Neural cell (in vitro differentiated cells): ENCODE measurements around the gene PPP3CA. TPM values are rescaled to one million over a fixed set of nuclear protein-coding genes. Genes with fewer than 3 reads are reported as not detected.

Experiments used
- H2AFZ ChIP-seq: fragments of 200-600, 300-800 bp; sonication (generic), shearing (Covaris generic); 2 replicates; pipeline ENCODE4 v1.6.0; 2014; ENCODE audit warnings: low read depth, mild to moderate bottlenecking, antibody characterized with exemption, low read length, moderate library complexity
- H3F3A ChIP-seq: fragments of 200-600 bp; shearing (Covaris generic); 2 replicates; pipeline ENCODE4 v1.6.1; 2016; ENCODE audit warnings: mild to moderate bottlenecking, moderate library complexity, mixed read lengths, antibody characterized with exemption, low read length; ENCODE audit not compliant: insufficient read depth, poor library complexity, severe bottlenecking
- H3K27ac ChIP-seq: fragments of 200-600, 300-800 bp; sonication (generic), shearing (Covaris generic); 2 replicates; pipeline ENCODE4 v1.5.1; 2014; ENCODE audit warnings: mild to moderate bottlenecking, low read length, moderate library complexity
- H3K27me3 ChIP-seq: fragments of 300-800, 200-600 bp; sonication (generic), shearing (Covaris generic); 2 replicates; pipeline ENCODE4 v1.6.0; 2014; ENCODE audit warnings: mild to moderate bottlenecking, low read depth, low read length, moderate library complexity; ENCODE audit not compliant: insufficient read depth
- H3K36me3 ChIP-seq: fragments of 300-800, 200-600 bp; sonication (generic), shearing (Covaris generic); 2 replicates; pipeline ENCODE4 v1.5.1; 2014; ENCODE audit warnings: mild to moderate bottlenecking, antibody characterized with exemption, low read length, moderate library complexity; ENCODE audit not compliant: insufficient read depth
- H3K4me2 ChIP-seq: fragments of 300-800, 200-600 bp; sonication (generic), shearing (Covaris generic); 2 replicates; pipeline ENCODE4 v1.6.0; 2014; ENCODE audit warnings: mild to moderate bottlenecking, low read length
- H3K4me3 ChIP-seq: fragments of 300-800, 200-600 bp; sonication (generic), shearing (Covaris generic); 2 replicates; pipeline ENCODE4 v1.5.1; 2014; ENCODE audit warnings: mild to moderate bottlenecking, low read length, moderate library complexity
- H3K79me2 ChIP-seq: fragments of 200-600 bp; shearing (Covaris generic); replicated peaks from 2 replicates; pipeline ENCODE4 v1.6.0; 2014; ENCODE audit warnings: mild to moderate bottlenecking, low read length, moderate library complexity; ENCODE audit not compliant: insufficient read depth
- H3K9ac ChIP-seq: fragments of 300-800, 200-600 bp; sonication (generic), shearing (Covaris generic); 2 replicates; pipeline ENCODE4 v1.6.1; 2016; ENCODE audit warnings: mild to moderate bottlenecking, low read length, mixed read lengths
- H3K9me2 ChIP-seq: fragments of 200-600 bp; shearing (Covaris generic); 2 replicates; pipeline ENCODE4 v1.6.1; 2016; ENCODE audit warnings: mild to moderate bottlenecking, low read length, mixed read lengths; ENCODE audit not compliant: insufficient read depth
- H3K9me3 ChIP-seq: fragments of 200-600, 300-800 bp; sonication (generic), shearing (Covaris generic); 2 replicates; pipeline ENCODE4 v1.6.1; 2016; ENCODE audit warnings: mild to moderate bottlenecking, mixed run types, low read length, moderate library complexity, mixed read lengths
- H4K20me1 ChIP-seq: fragments of 200-600 bp; shearing (Covaris generic); 2 replicates; pipeline ENCODE4 v1.6.1; 2016; ENCODE audit warnings: mild to moderate bottlenecking, mixed run types; ENCODE audit not compliant: insufficient read depth
- EP300 ChIP-seq: fragments of 450-650 bp; conservative IDR thresholded peaks from 2 replicates; pipeline ENCODE4 v1.6.1; 2014; ENCODE audit warnings: antibody characterized with exemption, mild to moderate bottlenecking, moderate library complexity; ENCODE audit not compliant: poor library complexity, severe bottlenecking
- EZH2 ChIP-seq: fragments of 200-600, 300-800 bp; shearing (Covaris generic), sonication (generic); IDR thresholded peaks from 2 replicates; pipeline ENCODE4 v1.6.1; 2014; ENCODE audit warnings: antibody characterized with exemption, low read length, borderline replicate concordance, mild to moderate bottlenecking; ENCODE audit not compliant: insufficient read depth, poor library complexity, severe bottlenecking
- MXI1 ChIP-seq: fragments of 450-650 bp; conservative IDR thresholded peaks from 2 replicates; pipeline ENCODE4 v1.6.1; 2014; ENCODE audit warnings: antibody characterized with exemption, mild to moderate bottlenecking; ENCODE audit not compliant: poor library complexity, severe bottlenecking
- POLR2AphosphoS5 ChIP-seq: IDR thresholded peaks from 2 replicates; pipeline ENCODE4 v1.6.1; 2012
- RAD21 ChIP-seq: fragments of 450-650 bp; conservative IDR thresholded peaks from 2 replicates; pipeline ENCODE4 v1.6.1; 2014; ENCODE audit warnings: antibody characterized with exemption, mild to moderate bottlenecking, moderate library complexity
- SMC3 ChIP-seq: fragments of 450-650 bp; conservative IDR thresholded peaks from 2 replicates; pipeline ENCODE4 v1.6.1; 2014; ENCODE audit warnings: antibody characterized with exemption, mild to moderate bottlenecking, moderate library complexity; ENCODE audit not compliant: poor library complexity
- TAF1 ChIP-seq: IDR thresholded peaks from 2 replicates; pipeline ENCODE4 v1.6.1; 2012; ENCODE audit warnings: low read depth
- polyA plus RNA-seq: library from polyadenylated mRNA; depleted of rRNA; stranded (reverse); fragments of >200 nt; gene quantifications from 2 replicates; pipeline ENCODE4 v1.2.3, GENCODE V29; 2014
- TF ChIP-seq, protein P1 (sequence below): fragments of 450-650 bp; IDR thresholded peaks from 2 replicates; pipeline ENCODE4 v1.5.1; 2014; ENCODE audit warnings: antibody characterized with exemption, mild to moderate bottlenecking, moderate library complexity; ENCODE audit not compliant: poor library complexity, severe bottlenecking
- TF ChIP-seq, protein P2 (sequence below): IDR thresholded peaks from 2 replicates; pipeline ENCODE4 v1.6.1; 2012; ENCODE audit warnings: borderline replicate concordance

The PPP3CA gene
- polyA plus RNA-seq, 1 donor from 2014 or later: 78.2 TPM

DNA sequence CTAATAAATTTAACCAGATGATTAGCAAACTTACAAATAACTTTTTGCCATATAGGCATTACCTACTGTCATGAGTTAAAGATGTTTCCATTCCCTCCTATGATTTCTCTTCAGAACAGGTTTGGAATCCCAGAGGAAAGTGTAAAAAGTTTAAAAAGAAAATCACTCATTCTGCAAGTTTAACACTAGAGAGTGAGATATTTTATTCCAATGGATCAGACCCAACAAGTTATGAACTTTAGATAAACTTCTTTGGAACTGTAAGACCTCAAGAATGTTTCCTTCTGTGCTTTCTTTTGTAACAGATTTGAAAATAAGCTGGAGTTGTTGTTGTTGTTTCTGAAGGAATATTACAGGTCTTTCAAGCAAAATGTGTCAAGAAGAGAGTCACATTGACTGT lies 51.6 kb downstream of the PPP3CA start:
- Histone ChIP-seq H3F3A (no peaks in the 10 kb centered on the region), H3K9ac (no peak overlapping the region), H2AFZ (no peak overlapping the region), H3K9me3 (no peaks in the 10 kb centered on the region), H3K4me3 (no peak overlapping the region), H3K36me3 (no peaks in the 10 kb centered on the region), H3K27me3 (no peaks in the 10 kb centered on the region), H3K27ac (no peak overlapping the region), H3K79me2 (peaks cover 8% of the 10 kb centered on the region), H3K4me2 (no peak overlapping the region), H3K9me2 (no peaks in the 10 kb centered on the region), H4K20me1 (peaks cover 3% of the 10 kb centered on the region)
- TF ChIP-seq POLR2AphosphoS5 (no peak), SMC3 (no peak), EZH2 (no peak), RAD21 (no peak), EP300 (no peak)
- TF ChIP-seq, protein P1, sequence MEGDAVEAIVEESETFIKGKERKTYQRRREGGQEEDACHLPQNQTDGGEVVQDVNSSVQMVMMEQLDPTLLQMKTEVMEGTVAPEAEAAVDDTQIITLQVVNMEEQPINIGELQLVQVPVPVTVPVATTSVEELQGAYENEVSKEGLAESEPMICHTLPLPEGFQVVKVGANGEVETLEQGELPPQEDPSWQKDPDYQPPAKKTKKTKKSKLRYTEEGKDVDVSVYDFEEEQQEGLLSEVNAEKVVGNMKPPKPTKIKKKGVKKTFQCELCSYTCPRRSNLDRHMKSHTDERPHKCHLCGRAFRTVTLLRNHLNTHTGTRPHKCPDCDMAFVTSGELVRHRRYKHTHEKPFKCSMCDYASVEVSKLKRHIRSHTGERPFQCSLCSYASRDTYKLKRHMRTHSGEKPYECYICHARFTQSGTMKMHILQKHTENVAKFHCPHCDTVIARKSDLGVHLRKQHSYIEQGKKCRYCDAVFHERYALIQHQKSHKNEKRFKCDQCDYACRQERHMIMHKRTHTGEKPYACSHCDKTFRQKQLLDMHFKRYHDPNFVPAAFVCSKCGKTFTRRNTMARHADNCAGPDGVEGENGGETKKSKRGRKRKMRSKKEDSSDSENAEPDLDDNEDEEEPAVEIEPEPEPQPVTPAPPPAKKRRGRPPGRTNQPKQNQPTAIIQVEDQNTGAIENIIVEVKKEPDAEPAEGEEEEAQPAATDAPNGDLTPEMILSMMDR: no peak
- TF ChIP-seq, protein P2, sequence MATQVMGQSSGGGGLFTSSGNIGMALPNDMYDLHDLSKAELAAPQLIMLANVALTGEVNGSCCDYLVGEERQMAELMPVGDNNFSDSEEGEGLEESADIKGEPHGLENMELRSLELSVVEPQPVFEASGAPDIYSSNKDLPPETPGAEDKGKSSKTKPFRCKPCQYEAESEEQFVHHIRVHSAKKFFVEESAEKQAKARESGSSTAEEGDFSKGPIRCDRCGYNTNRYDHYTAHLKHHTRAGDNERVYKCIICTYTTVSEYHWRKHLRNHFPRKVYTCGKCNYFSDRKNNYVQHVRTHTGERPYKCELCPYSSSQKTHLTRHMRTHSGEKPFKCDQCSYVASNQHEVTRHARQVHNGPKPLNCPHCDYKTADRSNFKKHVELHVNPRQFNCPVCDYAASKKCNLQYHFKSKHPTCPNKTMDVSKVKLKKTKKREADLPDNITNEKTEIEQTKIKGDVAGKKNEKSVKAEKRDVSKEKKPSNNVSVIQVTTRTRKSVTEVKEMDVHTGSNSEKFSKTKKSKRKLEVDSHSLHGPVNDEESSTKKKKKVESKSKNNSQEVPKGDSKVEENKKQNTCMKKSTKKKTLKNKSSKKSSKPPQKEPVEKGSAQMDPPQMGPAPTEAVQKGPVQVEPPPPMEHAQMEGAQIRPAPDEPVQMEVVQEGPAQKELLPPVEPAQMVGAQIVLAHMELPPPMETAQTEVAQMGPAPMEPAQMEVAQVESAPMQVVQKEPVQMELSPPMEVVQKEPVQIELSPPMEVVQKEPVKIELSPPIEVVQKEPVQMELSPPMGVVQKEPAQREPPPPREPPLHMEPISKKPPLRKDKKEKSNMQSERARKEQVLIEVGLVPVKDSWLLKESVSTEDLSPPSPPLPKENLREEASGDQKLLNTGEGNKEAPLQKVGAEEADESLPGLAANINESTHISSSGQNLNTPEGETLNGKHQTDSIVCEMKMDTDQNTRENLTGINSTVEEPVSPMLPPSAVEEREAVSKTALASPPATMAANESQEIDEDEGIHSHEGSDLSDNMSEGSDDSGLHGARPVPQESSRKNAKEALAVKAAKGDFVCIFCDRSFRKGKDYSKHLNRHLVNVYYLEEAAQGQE: no peak

DNA sequence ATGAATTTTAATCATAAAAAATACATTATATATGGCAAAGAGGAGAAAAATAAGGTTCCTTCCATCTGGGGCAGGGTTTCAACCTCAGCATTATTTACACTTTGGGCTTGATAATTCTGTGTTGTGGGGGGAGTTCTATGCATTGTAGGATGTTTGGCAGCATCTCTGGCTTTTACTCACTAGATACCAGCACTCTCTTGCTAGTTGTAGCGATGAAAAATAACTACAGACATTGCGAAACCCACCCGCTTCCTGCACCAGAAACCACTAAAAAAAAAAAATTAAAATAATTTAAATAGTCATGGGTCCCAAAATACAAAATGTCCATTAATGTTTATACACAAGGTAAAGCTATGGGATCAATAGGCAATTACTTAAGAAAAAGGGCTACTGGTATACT lies 52.7 kb downstream of the PPP3CA start:
- Histone ChIP-seq H2AFZ (no peak overlapping the region), H3K9me3 (no peaks in the 10 kb centered on the region), H3K27me3 (no peaks in the 10 kb centered on the region), H3F3A (no peaks in the 10 kb centered on the region), H3K4me3 (no peak overlapping the region), H4K20me1 (no peaks in the 10 kb centered on the region), H3K9me2 (no peaks in the 10 kb centered on the region), H3K36me3 (no peaks in the 10 kb centered on the region), H3K4me2 (no peak overlapping the region), H3K9ac (no peak overlapping the region), H3K79me2 (peaks cover 8% of the 10 kb centered on the region), H3K27ac (no peak overlapping the region)
- no peak for TF ChIP-seq TAF1
- no peak for TF ChIP-seq RAD21
- TF ChIP-seq, protein P2: no peak
- no peak for TF ChIP-seq SMC3
- TF ChIP-seq EP300: no peak
- TF ChIP-seq MXI1: no peak
